Femur (tissue), 1 donor: Measurements from ENCODE around the gene OR2B3.
"Not testable (repeated sequence)": the region's sequence is repeated elsewhere in the genome, so short reads cannot be mapped to it uniquely, and the experiment has no call there.

ENCODE experiments used
- DNase-seq: peaks from one replicate; pipeline ENCODE4 v3.0.0-alpha.2; 2017

Gene OR2B3, protein sequence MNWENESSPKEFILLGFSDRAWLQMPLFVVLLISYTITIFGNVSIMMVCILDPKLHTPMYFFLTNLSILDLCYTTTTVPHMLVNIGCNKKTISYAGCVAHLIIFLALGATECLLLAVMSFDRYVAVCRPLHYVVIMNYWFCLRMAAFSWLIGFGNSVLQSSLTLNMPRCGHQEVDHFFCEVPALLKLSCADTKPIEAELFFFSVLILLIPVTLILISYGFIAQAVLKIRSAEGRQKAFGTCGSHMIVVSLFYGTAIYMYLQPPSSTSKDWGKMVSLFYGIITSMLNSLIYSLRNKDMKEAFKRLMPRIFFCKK

GRCh38 chr6:29087213-29087612 is at the start of gene OR2B3:
TSS of gene OR2B3 (minus strand) at chr6:29087313. CDS start at chr6:29087248, 65 bp downstream.
- DNase-seq = no peak

DNA sequence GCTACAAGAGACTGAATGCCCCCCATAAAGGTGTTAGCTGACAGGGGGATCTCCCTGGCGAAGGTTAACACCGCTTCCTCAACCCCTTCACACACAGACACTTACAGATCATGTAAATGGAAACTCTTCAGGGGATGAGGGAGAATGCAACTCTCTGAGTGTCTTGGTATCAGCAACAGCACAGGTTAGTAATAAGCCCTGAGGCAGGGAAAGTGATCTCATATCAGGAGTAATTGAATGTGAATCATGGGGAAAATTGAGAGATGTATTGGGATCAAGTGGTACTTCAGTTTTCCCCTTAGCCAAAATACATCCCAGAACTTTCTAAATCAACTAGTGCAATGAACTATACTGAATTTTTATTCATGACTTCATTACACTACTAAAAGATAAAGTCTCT is 44.6 kb upstream of the OR2B3 start:
- no peak for DNase-seq

- DNase-seq = no peak
Measured at GRCh38 chr6:29130644-29131043, 43.5 kb upstream of the OR2B3 start.

DNA sequence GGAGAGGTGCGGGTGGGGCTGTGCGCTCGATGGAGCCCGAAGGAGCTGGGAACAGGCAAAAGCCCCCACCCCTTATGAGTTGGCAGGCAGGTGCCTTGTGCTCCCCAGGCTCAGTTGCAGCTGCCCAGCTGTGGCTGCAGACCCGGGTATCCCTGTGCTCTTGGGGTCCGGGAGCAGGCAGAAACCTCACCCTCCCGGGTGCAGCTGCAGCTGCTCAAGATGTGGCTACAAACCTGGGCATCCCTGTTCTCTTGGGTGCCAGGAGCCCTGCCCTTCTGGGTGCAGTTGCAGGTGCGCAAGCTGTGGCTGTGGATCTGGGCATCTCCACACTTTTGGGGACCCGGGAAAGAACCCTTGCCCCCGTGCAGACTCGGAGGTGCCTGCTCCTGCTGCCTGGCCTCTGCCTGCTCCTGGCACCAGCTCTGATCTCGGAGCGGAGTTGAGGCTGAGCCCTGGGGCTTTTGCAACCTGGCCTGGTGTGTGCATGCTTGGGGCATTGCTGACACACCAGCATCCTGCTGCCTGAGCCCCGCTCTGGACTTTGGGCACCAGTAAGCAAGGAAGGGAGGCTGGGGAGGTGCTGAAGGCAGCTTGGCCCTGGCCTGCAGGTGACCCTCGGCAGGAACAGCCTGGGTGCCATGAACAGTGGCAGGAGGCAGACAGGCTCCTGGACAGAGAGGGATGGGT is 42.4 kb upstream of the OR2B3 start:
- DNase-seq = no peak

DNA sequence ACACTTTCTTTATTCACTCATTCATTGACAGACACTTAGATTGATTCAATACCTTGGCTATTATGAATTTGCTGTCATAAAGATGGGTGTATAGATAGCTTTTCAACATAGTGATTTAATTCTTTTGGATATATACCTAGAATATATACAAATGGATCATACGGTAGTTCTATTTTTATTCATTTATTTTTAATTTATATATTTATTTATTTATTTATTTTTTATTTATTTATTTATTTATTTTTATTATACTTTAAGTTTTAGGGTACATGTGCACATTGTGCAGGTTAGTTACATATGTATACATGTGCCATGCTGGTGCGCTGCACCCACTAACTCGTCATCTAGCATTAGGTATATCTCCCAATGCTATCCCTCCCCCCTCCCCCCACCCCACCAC is 27.9 kb upstream of the OR2B3 start:
- DNase-seq = not testable (repeated sequence)

DNA sequence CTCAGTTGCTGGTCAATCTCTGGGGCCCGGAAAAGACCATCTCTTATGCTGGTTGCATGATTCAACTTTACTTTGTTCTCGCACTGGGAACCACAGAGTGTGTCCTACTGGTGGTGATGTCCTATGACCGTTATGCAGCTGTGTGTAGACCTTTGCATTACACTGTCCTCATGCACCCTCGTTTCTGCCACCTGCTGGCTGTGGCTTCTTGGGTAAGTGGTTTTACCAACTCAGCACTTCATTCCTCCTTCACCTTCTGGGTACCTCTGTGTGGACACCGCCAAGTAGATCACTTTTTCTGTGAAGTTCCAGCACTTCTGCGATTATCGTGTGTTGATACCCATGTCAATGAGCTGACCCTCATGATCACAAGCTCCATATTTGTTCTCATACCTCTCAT is 25.0 kb upstream of the OR2B3 start:
- DNase-seq = no peak

GRCh38 chr6:29107758-29108157 is 20.6 kb upstream of the OR2B3 start, which contains the start of gene OR2J3:
TSS of gene OR2J3 (plus strand) at chr6:29108058. CDS start at chr6:29111891, 3,833 bp downstream.
- DNase-seq = no peak

DNA sequence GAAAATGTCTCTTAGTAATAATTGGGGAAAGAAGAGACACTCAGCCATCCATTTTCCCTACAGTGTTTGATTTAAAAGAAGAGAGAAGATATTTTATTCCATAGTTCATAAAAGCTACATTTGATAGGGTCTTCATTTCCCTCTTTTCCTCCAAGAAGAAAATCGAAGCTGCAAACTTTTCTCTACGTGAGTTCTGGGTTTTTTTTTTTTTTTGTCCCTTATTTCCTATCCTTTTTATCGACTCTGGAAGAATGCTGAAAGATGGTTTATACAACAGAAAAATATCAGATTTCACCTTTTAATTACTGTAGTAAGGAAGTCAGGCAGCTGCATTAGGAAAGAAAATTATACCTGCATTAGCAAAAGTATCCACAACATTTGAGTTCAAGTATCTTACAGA is 12.1 kb upstream of the OR2B3 start, which contains the start of gene OR2J1:
TSS of gene OR2J1 (plus strand) at position 301 of the 400 bp plus-strand sequence. CDS start 1,453 bp downstream, outside the sequence.
- no peak for DNase-seq

DNA sequence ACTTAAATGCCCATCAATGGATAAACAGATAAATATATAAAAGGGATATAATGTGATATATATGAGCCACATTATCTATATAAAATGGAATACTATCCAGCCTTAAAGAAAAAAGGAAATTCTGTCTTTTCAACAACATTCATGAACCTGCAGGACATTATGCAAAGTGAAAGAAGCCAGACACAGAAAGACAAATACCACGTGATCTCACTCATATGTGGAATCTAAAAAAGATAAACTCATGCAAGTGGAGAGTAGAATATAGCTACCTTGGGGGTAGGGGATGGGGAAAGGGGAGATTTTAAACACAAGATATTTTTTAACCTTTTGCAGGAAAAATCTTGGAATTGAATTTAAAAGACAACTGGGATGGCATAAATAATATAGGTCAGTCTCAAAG is 10.7 kb upstream of the OR2B3 start:
- no peak for DNase-seq

GRCh38 chr6:29092957-29093356 is 5.8 kb upstream of the OR2B3 start:
- no peak for DNase-seq

DNA sequence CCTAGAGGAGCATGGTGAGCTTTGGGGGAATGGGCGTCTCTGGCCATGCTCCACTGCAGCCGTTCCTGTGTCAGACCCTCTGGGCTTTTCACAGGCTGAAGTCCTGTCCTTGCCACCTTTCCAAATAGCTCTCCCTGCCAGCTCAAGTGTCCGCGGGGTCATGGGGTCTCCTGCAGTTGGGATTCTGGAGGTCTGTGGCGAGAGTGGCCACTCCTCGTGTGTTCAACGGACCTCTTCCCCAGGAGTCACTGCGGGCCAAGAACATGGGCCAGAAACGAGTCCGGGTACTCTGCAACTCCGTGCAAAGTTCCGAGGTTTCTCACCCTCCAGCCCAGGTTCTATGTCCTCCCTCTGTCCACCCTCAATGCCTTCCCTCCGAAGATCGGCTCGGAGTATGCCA is 4.7 kb downstream of the OR2B3 start:
- DNase-seq = no peak

- no peak for DNase-seq
Measured at GRCh38 chr6:29081312-29081711, 5.8 kb downstream of the OR2B3 start.

DNA sequence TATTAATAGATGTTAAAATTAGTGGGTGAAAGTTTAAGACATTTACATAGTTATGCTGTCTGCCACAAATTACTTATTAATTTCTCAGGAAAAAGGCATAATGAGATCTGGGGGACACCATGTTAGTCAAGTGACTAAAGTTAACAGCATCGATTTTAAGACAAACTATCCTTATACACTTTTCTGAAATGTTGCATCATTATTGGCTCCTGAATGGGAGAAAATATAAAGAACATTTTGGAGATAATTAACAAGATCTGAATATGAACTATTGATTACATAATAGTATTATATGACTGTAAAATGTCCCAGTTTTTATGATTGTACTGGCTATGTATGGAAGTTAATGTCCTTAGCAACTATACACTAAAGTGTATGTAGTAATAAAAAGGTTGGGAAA is 7.9 kb downstream of the OR2B3 start:
- no peak for DNase-seq

DNA sequence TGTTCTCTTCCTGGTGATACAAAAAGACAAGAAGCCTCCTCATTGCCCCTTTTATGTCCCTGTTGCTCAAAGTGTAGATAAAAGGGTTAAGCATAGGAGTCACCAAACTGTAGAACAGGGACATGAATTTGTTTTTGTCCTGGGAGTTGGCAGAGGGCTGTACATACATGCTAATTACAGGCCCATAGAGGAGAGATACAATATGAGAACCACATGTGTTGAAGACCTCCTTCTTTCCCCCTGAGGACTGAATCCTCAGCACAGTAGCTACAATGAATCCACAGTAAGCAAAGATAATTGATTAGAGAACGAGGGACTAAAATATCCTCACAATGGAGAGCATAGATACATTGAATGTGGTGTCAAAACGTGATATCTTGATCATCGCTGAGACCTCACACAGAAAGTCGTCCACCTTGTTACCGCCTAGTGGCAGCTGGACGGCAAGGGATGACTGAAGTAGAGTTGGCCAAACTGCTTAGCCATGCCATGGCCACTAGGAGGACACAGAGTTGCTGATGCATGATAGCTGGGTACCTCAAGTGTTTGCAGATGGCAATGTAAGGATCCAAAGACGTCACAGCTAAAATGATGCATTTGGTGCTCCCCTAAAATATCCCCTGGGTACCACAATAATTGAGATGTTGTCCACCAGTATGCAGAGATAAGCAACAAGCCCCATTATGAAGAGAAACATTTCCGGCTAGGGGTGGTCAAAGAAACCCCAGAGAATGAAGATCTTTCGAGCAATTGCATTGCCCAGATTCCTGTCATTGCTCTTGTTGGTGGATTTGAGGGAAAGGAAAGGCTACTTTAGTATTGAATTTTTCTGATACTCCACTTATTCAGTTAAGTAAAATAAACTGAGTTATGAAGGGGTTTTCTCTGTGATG is 15.0 kb downstream of the OR2B3 start:
- DNase-seq = no peak

DNA sequence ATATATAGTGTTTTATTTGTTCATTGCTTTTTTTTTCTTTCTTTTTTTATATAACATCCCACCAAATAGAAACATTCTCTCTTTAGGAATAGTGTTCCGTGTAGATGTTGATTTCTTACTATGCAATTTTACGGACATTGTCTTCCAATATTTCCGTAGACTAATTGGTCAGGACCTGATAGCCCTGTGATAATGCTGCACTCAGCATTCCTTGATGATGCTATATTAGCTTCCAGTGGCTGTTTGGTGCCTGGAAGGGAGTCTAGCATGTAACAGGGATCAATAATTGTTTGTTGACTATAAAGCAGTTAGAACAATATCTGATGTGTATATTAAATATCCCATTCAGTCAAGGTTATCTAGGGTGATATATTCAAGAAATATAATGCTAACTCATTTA is 35.4 kb downstream of the OR2B3 start:
- no peak for DNase-seq

DNA sequence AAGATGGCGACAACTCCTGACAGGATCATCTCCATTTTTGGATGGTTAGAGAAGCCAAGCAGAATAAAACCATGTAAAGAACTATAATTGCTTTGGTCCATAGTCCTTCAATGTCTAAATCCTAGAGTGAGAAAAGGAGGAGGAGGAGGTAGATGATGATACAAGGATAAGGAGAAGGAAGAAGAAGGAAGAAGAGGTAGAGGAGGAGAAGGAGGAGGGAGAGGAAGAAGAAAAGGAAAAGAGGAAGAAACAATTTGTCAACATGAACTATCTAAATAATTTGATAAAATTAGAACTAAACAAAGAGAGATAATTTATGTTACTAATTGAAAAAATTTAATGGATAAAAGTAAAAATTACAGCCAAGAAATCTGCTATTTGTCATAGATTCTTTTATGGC is 42.0 kb downstream of the OR2B3 start, which contains the start of gene OR2W1:
TSS of gene OR2W1 (minus strand) at position 101 of the 400 bp plus-strand sequence. CDS start at position 101, 0 bp downstream.
- no peak for DNase-seq
